GM15510 (cell line): ENCODE results near the gene BRF1.

ENCODE experiments used
- POLR2A ChIP-seq: IDR thresholded peaks from 3 replicates; pipeline ENCODE4 v1.6.1; 2011; ENCODE audit warnings: borderline replicate concordance; ENCODE audit not compliant: insufficient read length; ENCODE audit errors: extremely low read depth

Gene BRF1

DNA sequence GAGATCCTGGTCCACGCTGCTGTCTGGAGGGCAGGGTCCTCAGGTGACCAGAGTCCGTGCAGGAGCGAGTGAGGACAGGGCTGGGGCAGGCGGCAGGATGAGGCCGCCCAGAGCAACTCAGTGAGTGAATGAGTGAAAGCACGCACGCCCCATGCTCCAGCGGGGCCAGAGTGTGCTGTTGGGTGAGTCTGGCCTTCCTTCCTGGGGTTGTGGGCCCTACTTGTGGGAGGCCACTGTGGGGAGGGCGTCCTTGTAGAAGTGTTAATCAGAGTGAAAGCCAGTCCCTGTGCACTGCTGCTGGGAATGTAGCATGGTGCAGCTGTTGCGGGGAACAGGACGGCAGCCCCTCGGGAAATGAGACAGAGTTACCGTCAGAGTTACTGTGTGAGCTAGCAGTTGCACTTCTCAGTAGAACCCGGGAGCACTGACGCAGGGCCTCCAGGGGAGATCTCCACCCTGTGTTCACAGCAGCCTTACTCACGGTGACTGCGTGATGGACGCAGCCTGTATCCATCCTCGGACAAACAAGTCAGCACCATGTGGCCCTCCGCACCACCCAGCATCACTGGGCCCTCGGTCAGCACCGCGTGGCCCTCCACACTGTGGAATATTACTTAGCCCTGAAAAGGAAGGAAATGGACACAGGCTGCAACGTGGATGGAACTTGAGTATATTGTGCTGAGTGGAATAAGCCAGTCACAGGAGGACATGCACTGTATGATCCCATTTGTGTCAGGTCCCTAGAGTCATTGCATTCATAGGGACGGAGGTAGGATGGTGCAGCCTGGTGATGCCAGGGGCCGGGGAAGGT, 35.9 kb upstream of the BRF1 start:
- no peak for TF ChIP-seq POLR2A

DNA sequence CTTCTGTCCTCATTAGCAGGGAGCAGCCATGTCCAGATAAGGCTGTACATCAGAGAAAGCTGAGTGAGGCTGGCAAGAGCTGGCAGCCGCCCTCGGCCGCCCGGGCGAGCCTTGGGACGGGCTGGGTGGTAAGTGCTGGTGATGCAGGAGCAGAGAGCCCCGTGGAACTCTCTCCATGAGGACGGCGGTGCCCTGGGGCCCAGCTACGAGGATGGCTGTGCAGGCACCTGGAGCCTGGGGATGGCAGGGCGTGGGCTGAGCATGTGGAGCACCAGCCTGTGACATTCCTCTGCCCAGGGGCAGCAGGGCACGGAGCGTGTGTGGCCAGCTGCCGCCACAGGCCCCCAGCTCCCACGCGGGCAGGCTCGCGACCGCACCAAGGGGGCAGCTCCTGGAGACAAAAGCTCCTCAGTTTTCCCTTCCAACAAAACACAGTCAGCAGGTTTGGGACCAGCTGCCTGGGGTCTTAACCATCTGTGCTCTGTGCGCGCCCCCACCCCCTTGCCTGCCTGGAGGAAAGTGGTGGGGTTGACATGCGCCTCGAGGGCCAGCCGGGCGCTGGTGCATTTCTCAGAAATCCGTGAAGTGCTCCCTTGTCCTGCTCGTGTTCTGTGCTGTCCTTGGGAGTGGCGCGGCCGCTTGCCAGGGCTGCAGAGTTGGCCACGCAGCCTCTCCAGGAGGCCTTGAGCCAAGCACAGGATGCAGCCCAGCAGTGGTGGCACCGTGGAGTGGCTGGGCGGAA, 35.1 kb upstream of the BRF1 start:
- no peak for TF ChIP-seq POLR2A

DNA sequence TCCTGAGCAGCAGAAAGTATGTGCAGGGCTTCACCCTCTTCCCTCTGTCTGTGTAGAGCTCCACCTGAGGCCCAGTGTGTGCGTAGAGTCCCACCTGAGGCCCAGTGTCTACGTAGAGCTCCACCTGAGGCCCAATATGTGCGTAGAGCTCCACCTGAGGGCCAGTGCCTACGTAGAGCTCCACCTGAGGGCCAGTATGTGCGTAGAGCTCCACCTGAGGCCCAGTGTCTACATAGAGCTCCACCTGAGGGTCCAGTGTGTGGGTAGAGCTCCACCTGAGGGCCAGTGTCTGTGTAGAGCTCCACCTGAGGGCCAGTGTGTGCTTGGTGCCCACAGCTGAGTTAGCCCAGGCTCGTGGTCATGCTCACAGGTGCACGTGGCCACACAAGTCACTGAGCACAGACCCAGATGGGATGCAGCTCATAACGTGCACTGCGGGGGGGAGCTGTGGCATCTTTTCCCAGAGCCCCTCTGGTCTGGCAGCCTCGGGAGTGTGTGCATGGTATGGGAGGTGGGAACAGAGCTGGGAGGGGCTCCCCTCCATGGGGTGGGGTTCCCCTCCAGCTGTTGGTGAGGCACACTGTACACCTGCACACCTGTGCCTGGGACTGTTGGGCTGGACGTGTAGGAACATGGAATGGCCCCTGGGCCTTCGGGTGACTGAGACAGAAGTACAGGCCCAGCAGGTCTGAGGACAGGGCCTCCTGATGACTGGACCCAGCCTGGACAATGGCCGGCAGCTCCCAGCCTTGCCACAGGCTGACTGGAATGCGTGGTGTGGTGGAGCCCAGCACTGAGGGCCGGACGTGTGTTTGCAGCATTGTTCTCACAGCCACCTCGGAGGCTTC, 33.8 kb upstream of the BRF1 start:
- TF ChIP-seq POLR2A = no peak

DNA sequence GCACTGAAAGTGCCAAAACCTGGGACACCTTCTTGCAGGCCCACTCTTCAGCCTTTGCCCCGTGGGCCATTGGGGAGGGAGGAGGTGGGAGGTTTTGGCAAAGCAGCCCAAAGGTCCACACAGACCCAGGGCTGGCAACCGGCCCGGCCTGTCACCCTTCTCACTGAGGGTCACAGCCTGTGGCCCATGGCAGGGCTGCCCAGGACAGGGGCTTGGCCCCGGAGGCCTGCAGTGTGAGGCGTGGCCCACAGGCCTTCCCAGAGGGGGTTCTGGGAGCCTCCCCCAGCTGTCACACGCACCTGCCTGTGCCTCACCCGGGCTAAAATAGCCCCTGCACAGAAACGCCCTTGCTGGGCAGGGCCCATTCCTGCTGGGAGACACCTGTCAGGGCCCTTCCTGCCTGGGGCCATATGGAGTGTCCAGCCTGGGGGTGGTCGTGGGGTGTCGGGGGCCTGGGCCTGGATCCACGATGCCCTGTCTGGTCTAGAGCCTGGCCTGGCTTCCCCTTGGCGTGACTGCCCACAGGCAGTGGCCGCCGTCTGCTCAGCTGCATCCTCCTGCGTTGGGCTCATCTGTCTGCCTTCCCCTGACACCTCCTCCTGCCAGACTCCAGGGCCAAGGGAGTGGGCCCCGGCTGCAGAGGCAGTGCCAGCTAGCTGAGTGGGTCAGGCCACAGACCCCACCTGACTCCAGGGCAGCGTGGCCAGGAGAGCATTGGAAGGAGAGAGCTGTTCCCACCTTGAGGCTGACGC, 33.0 kb upstream of the BRF1 start:
- TF ChIP-seq POLR2A = no peak

DNA sequence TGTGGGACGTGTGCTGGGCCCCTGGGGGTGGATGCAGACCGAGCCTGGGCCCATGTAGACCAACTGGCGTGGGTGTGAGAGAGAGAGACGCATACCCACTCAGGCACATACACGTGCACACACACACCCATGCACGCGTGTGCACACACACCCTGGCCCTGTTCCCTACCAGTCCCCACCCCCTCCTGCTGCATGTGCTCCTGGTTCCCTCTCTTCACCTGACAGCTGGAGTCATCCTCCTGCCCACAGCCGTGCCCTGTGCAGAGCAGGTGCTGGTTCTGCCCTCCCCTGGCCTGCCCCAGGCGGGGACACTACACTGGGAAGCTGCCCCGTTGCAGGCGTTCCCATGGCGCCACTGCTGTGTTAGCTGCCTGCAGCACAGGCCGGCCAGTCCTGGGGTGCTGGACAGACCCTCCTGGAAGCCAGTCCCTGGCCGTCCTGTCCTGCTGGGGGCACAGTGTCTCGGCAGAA, 32.3 kb upstream of the BRF1 start:
- no peak for TF ChIP-seq POLR2A

DNA sequence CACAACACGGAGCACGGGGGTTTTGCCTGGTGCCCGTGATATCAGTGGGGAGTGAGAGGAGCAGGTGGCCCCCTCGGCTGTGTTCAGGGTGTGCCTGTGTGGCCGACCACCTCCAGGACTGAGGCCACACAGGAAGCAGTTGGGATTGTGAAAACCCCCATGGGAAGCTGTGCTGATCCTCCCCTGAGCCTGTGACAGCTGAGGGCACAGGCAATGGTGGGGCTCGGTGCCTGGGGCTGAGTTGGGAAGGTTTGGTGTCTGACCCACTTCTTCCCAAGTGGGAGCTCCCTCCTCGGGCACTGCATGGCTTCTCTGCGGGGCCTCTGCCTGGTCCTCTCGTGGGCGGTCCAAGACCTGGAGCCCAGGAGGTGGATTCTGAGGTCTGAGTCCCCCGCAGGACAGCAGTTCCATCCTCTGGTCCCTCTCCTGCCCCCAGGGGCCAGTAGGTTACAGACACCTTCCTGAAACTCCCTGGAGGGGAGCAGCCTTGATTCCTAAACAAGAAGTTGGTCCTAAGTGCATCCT, 31.6 kb upstream of the BRF1 start:
- no peak for TF ChIP-seq POLR2A

DNA sequence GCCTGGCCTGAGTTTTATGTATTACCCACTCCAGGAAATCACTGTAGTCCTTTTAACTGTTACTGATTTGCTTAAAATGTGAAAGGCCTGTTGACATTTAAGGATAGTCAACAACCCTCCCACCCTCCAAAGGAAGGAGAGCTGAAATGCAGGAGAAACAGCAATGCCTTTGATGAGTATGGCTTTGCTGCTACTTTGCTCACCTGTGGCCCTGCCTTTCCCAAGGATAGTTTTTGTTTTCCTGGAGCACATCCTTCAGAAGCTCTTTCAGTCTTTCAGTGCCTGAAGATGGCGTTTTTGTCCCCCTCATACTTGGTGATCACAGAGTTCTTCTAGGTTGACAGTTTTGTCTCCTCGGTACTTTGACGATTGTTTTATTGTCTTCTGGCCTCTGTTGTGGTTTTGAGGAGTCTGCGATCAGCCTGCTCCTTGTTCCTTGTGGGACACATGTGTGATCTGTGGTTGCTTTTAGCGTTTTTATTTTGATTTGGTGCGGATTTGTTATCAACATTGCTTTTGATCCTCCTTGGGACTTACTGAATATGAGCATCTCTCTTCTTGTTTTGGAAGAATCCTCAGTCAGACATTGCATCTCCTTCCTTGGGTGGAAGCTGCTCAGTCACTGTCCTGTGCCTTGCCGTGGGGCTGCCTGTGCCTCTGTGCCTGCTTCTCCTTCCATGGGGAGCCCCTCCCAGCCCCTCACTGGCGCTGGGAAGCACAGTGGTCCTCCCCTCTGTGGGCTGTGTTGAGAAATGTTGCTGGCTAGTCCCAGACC, 31.0 kb upstream of the BRF1 start:
- TF ChIP-seq POLR2A = no peak

DNA sequence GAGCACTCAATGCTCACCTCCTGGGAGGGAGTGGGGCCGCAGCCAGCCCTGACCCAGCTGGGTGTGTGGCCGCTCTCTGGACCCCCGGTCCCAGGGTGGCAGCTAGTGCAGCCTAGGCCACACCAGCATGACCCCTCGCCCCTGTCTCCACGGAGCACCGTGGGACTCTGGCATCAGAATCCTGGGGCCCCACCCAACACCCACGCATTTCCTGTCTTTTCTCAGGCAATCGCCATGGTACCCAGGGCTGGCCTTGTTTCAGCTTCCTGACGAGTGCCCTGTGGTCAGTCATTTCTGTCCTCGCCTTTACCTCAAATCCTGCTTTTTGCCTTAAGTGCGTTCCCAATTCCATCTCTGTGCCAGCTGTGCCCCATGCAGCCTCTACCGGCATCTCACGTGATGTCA, 29.7 kb upstream of the BRF1 start:
- TF ChIP-seq POLR2A = no peak

DNA sequence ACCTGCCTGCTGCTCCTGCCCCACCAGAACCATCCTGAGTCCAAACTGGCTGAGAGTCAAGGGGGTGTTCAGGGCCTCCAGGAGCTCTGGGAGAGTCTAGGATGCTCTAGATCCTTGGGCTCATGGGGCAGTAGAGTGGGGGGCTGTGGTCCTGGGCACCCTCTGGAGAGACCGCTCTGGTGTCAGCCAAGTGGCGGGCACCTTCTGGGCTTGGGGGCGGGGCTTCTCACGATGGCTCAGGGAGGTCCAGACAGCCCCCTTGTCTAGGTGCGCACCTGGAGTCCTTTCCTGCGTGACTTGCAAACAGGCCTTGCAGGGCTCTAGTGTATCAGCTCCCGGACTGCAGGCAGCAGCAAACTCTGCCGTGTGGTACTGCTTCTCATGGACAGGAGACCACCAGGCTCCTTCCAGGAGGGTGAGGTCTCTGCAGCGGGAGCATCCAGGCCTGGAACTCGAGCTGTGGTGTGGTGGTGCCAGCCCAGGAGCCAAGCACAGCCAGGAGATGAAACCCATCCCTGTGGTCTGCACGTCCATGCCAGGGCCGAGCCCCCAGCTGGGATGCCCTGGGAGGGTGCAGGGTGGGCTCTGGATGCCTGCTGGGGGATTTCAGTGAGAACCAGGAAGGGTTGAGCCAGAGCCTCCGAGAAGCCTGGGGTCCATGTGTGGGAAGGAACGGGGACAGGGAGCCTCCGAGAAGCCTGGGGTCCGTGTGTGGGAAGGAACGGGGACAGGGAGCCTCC, 28.8 kb upstream of the BRF1 start:
- no peak for TF ChIP-seq POLR2A

DNA sequence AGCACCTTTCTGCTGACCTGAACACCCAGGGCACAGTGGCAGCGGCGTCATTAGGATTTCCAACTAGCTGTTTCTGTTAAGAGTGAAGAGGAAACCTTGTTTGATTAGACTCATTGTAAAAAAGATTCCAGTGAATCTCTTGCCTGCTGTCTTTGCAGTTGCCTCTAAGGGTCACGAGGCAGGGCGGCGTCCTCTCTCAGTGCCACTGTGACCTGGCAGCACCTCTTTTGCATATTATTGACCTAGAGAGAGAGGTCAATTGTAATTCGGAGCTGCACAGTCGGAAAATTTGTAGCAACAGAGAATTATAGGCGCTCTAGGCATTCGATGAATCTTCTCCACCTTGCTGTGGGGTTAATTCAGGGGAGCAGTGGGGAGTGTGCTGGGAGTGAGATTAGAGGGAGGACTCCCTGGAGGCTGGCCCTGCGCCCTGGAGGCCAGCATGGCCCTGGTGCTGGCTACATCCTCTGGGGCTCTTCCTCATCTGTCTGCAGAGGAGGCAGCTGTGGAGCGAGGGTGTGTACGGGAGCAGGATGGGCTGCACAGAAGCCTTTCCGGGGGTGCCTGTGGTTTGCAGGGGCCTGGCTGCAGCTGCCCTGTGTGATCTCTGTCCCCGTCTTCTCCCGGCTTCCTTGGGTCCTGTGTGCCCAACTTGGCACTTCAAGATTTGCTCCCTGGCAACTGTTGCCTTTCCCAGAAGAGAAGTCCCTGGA, 28.0 kb upstream of the BRF1 start:
- no peak for TF ChIP-seq POLR2A

DNA sequence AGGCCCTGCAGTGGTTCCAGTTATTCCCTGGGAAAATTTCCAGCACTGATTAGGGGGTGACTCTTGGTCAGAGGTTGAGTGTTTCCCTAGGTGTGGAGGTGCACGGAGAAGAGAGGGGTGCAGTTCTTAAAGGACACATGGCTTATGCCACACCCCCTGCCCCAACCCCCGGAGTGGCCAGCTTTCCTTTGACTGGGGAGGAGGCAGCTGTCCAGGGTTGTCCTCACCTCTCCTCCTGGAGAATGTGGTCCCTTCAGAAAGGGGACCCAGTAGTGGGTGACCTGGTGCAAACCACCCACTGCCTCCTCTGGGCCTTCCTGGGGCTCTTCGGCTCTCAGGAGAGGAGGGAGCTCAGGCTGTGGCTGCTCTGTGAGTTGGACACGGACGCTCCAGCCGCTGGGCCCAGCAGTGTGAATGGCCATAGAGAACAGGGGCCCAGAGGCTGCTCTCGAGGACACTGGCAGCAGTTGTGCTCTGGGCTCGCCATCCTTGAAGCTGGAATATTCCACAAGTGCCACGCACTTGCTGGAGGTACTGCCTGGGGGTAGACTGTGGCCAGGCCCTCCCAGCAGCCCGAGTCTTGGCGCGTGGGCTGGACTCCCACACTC, 27.4 kb upstream of the BRF1 start:
- TF ChIP-seq POLR2A = no peak
